Stimulated activated CD8-positive, alpha-beta memory T cell treated with anti-CD3 and anti-CD28 coated beads, Interleukin-2, amount 100 ng/mL, for 1 hour (primary cell): Measurements from ENCODE around the gene DNAJC1.
"Not testable (repeated sequence)": the region's sequence is repeated elsewhere in the genome, so short reads cannot be mapped to it uniquely, and the experiment has no call there.

Source experiments
- DNase-seq, 2 donors: peaks; one replicate each; pipeline ENCODE4 v3.0.0-alpha.2; 2020; ENCODE audit warnings: low read depth in 2 of 2

The DNAJC1 gene, protein sequence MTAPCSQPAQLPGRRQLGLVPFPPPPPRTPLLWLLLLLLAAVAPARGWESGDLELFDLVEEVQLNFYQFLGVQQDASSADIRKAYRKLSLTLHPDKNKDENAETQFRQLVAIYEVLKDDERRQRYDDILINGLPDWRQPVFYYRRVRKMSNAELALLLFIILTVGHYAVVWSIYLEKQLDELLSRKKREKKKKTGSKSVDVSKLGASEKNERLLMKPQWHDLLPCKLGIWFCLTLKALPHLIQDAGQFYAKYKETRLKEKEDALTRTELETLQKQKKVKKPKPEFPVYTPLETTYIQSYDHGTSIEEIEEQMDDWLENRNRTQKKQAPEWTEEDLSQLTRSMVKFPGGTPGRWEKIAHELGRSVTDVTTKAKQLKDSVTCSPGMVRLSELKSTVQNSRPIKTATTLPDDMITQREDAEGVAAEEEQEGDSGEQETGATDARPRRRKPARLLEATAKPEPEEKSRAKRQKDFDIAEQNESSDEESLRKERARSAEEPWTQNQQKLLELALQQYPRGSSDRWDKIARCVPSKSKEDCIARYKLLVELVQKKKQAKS

DNA sequence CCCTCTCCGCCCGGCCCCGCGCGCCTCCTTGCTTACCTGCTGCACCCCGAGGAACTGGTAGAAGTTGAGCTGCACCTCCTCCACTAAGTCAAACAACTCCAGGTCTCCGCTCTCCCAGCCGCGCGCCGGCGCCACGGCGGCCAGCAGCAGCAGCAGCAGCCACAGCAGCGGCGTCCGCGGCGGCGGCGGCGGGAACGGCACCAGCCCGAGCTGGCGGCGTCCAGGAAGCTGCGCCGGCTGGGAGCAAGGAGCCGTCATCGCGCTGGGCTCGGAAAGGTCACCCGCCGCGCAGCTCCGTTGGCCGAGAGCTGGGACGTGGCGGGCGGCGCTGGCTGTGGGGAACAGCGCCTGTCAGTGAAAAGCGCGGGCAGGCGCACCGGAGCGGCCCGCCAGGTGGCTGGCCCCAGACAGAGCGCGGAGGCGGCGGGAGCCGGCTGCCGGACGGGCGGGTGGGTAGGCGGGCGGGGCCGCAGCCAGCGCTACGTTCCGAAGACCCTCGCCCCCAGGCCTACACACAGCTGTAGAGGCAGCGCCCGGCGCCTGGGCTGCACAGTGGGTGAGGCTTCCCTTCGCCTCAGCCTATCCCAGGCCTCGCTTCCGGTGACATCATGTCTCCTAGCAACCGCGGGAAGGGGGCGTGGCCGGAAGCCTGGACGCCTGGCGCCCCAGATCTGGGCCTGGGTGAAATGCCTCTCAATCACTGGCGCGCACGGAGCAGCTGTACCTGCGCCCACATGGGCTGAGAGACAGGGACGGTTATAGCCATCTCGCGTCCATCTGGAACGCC, at the start of gene DNAJC1:
TSS of gene DNAJC1 (minus strand) at position 554 of the 787 bp plus-strand sequence. CDS start at position 258, 296 bp downstream.
- peak; percentile 98 to 99 for DNase-seq

DNA sequence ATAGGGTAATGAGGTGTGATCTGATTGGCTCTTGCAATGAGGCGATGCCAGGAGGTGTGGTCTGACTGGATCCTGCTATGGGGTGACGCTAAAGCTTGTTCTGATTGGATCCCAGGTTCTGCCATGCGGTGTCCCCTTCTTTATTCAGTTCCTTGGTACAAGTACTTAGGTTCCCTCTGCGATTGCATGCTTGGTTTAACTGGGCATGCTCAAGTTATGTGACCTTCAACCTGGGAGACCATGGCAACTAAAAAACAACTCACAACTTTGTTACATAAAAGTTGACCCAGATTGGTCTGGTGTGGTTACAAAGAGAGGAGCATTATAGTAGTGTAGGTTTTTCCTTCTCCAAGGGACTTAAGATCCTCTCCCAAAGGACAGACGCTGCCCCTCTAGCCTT, 49.5 kb upstream of the DNAJC1 start:
- no peak for DNase-seq

DNA sequence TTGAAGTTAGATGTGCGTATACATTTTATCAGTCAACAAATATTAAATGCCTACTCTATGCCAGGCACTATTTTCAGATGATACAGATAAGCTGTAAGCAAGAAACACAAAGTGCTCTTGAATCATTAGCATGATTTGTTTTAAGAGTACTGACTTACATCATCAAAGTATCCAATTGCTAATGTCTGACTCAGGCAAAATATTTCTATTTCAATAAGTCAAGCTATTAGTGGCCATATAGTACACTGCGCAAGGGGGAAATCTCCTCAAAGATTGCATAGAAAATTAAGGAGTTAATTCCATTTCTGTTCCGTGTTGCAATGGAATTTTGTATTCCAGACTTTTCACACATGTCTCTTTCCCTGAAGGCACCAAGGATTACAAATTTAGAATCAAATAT, 46.1 kb upstream of the DNAJC1 start:
- no peak for DNase-seq

DNA sequence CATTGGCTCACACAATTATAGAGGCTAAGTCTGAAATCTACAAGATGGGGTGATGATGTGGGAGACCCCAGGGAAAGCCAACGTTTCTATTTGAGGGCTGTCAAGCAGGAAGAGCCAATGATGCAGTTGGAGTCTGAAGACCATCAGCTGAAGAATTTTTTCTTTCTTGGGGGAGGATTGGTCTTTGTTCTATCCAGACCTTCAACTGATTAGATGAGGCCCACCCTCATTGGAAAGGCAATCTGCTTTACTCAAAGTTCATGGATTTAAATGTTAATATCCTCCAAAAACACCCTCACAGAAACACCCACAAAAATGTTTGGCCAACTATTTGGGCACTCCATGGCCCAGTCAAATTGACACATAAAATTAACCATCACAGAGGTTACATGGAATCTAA, 44.3 kb upstream of the DNAJC1 start:
- DNase-seq: no peak

DNA sequence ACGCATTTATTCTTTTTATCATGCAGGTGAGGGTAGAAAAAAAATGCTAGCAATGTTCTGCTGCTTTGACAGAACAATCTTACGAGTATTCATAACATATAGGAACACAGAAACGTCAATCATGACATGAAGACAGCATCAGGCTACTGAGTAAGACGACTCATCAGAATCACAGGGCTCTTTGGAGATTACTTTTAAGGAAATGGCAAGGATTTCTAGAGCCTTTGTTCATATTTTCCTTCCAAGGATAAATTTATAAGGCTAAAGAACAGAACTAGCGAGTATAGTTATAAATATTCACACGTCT, 39.8 kb upstream of the DNAJC1 start:
- DNase-seq: no peak

DNA sequence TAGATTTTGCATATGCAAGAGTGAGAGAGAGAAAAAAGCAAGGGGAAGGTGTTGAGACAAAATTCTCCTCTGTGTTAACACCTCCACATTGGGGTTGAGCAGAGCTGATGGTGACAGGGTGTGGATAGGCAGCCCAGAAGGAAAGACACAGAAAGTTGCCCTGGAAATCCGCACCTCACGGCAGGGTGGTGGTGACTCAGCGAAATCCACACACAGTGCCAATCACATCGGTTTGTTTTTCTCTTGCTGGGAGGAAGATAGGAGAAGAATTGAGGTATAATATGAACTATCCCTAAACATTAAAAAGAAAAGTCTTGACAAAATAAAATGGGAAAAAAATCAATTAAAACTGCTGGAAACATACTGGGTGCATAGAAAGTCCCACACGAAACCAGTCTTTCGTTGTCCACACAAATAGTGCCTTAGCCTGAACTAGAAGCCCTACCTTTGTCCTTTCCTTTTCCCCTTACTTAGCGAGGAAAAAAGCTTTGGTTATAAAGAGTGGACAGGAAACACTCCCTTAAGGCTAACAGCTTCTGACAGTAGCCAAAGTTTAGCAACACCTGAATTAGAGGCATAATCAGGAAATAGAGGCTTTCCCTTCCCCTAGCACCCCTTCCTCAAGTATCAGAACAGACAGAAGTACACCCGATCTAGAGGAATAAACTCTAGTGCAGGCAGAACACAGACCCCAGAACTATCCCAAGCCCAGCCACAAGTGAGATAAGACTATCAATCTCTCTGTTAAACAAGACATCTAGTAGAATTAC, 39.2 kb upstream of the DNAJC1 start:
- DNase-seq: no peak

DNA sequence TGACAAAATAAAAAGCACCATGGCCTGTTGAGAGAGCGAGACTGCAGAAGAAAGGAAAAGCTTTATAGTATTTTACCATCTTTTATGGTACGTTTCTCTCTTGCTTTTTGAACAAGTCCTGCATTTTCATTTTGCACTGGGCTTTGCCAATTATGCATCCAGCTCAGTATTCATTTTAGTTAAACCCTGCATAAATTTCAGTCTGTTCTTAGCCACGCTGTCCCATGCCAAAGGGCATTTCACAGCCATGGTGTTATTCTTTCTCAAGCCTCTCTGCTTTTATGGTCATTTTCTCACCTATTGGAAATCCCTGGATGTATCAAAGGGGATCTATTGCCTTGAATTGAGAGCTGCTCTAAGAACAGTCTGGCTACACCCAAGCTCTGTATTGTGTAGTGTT, 30.8 kb upstream of the DNAJC1 start:
- no peak for DNase-seq

DNA sequence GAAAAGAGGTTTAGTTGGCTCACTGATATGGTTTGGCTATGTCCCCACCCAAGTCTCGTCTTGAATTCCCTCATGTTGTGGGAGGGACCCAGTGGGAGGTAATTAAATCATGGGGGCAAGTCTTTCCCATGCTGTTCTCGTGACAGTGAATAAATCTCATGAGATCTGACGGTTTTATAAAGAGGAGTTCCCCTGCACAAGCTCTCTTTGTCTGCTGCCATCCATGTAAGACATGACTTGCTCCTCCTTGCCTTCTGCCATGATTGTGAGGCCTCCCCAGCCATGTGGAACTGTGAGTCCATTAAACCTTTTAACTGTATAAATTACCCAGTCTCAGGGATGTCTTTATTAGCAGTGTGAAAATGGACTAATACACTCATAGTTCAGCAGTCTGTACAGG, 28.7 kb upstream of the DNAJC1 start:
- not testable (repeated sequence) for DNase-seq

DNA sequence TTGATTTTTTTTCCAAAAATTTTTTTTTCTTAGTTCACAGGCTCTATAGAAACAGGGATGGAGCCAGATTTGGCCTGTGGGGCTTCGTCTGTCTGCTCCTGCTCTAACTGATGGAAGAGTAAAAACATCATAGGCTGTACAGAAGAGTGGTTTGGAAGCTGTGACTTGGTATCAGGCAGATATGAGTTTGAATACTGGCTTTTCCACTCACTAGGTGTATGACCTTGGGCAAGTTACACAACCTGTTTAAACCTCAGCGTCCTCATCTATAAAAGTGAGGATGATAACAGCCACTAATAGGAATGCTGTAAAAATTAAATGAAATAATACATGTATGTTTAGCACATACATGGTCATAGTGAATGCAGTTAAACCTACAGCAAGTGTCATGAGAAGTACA, 26.9 kb upstream of the DNAJC1 start:
- no peak for DNase-seq

DNA sequence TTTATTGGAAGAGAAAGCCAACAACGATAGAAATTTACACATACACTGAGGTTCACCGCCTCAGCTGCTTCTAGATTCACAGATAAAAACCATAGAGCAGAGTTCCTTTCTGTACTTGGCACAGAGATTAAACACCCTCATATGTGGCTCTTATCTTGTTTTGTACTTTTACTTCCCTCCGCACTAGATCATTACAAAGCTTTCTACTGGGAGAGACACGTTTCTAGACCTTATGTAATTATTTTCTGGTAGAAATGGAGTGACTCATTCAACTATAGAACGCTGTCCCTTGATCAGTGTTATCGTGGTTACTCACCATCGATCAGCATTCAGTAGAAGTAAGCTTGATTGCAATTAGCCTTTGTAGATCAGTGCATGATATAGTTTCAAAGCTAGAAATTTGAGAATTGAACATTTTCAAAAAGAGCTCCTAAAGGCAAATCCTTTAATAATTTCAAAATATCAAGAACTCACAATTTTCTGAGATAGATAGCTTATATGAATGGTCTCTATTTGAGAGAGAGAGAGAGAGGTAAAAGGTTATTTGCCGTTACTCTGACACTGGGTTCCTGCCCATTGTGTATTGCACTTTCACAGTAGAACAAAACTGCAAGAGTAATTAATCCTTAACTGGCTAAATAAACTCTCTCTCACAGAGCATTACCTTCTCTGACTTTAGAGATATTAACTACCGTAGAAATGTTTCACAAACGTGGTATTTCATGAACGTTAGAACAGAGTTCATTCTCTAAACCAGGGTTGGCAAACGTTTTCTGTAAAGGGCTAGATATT, 26.1 kb upstream of the DNAJC1 start:
- DNase-seq: no peak

DNA sequence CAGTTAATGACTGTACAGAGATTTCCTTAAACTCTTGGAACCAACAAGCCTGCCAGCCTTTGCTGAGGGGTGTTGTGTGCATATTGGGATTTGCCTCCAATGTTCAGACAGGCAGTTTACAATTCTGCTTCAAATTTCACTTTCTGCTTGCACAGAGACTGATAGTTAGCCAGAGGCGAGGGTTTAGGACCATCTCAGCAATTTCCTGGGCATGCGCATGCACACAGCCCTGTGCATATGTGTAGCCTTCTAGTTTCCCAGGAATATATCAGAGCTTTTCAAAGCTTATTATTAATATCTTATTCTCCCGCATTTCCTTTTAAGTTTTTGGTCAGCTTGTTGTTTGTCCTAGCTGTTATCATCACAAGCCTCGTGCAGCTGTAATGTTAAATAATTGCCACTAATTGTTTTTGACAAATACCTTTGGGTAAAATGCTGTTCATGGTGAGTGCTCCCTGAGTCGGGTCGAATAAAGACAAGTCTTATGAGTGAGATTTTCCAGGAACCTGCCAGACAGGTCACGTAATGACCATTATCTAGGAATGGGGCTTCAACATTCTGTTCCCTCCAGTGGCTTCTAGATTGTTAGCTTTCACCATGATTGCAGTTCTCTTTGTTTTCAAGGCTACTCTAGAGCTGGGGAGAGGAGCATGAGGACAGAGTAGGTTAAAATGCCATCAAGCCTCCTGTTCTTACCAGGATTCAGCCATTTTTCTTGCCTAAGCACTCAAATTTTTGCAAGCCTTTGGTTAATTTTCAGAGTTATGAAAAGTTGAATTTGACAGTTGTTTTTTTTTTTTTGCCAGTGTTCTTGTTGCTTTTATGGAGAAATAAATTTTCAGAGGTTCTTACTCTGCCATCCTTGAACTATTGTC, 24.1 kb upstream of the DNAJC1 start:
- DNase-seq: no peak

DNA sequence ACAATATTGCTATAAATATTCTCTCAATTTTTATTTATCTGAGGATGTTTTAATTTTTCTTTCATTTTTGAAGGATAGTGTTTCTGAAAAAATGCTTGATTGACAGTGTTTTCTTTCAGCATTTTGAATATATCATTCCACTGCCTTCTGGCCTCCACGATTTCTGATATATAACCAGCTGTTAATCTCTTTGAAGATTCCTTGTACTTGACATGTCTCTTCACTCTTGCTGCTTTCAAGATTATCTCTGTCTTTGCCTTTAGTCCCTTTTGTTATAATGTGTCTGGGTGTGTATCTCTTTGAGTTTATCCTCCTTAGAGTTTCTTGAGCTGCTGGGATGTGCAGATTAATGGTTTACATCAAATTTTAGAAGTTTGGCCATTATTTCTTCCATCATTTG, 22.8 kb upstream of the DNAJC1 start:
- no peak for DNase-seq

DNA sequence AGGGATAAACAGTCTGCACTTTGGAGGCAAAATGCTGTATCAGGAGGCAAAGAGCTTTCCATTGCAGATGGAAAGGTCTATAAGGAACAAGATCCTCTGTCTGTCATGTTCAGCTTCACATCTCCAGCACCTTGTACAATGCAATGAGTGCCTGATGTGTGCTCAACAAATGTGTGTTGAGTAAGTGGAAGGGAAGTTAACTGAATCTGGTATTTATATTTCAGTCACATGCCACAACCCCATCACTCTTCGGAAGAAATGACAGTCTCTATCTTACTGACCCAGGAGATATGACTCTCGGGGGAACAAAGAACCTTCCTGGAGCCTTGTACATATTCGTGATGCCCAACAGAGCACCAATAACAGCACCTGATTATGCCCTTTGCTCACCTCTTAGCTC, 20.0 kb upstream of the DNAJC1 start:
- DNase-seq: no peak

DNA sequence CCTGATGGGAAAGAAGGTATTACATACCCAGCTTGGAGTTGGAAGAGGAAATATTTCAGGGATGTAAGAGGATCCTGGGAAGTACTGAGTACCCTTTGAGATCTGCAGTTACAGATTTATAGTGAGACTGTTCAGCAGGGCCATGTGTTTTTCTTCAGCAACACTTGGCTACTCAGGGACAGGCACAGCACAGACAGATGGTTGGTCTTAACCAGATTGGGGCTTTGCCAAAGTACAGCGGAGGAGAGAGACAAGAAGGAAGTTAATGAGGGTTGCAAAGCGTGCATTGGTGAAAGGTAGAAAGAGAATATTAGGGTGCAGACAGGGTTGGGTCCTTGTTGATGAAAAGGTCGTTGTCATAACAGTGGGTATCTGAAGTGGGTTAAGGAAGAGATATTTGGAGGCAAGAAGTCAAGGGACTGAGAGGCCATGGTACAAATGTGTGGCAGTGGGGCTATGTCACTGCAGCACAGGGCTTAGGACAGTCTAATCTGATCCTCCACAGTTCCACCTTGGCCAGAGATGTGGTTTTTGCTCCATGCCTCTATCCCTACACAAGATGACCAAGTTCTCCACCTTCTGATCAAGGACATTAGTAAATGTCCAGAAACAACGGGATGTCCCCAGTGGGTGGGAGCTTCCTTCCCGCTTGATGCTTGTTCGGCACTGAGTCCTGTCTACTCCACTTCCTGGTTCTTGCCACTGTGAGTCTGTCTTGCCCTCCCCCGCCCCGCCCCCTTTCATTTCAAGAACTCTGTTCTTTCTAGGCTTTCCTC, 18.9 kb upstream of the DNAJC1 start:
- peak in 1 of 2 donors; percentile 21 for DNase-seq

DNA sequence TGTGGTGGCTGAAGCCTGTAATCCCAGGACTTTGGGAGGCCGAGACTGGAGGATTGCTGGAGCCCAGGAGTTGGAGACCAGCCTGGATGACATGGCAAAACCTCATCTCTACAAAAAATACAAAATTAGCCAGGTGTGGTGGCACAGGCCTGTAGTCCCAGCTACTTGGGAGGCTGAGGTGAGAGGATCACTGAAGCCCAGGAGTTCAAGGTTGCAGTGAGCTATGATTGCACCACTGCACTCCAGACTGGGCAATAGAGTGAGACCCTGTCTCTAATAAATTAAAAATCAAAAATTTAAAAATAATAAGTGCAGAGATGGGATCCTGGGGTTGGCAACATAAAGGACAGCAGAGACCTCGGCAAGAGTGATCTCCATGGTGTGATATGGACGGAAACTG, 17.6 kb upstream of the DNAJC1 start:
- DNase-seq: not testable (repeated sequence)

DNA sequence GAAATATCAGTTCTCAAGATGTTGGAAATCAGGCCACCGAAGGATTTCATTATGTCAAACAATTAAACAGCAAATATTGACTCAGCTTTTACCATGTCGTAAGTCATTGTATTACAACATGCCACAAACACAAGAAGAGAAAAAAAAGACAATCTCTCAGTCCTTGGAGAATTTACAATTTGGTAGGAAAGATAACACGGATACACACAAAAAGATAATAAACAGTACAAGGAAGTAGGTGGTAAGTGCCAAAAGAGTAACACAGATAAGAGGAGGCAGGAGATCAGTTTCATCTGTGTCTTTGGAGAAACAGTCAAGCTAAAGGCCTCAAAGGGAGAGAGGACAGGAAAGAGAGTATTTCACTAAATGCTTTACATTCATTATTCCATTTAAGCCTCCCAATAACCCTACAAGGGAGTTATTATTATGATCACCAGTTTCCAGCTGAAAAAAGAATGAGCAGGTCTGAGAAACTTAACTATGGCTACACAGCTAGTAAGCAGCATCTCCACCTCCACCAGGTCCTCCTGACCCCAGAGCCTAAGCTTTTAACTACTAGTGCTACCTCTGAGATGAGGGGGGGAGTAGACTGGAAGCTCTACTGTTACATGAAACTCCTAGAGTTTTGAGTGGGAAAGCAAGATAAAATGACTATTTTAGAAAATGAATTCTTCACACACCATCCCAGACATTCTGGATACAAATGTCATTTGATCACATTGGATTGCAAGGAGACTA, 13.9 kb upstream of the DNAJC1 start:
- no peak for DNase-seq

DNA sequence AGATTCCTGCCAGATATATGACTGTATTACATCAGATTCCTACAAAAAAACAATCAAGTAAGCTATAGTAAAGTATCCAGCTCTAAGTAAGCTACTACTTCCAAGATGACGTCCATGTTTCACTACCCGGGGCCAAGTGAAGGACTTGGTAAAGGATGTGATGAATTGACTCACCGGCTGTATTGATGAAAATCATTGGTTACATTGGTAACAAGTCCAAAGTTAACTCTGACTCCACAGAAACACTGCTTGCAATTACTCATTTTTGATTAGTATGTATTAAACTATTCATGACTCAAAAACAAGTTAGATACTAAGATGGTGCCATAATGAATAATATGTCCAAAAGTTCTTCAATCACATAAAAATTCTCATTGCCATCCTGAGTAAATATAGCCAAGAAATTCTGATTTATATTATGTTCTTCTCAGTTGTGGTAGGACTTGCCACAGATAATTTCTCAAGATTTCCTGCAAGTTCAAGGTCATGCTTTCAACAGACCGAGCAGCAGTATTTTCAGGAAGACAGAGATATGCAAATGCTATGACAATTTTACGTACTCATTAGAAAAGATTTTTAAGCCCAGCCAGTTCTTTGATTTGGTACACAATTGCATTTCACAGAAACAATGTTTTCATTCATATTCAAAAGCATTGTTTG, 12.6 kb upstream of the DNAJC1 start:
- no peak for DNase-seq

DNA sequence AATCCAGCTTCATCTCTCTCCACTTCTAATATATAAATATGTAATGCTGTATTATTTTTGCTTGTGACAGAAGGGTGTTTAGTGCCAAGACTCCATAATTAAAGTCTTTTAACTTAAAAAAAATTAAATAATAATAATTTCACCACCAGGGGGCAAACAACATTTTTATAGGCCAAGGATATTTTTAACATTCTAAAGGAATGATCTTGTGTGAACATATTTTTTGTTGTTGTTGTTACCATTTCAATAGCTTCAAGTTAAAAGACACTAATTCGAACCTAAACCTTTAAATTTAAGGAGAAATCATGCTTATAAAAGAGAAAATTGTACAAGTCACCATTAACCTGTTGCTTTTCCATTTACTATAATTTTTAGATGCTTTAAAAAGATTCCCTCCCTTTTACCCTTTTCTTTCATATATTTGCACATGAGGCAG, 7.5 kb upstream of the DNAJC1 start:
- no peak for DNase-seq
